ENCODE data around the gene SORL1. TPM values are rescaled to one million over a fixed set of nuclear protein-coding genes. Genes with fewer than 3 reads are reported as not detected.

Gene SORL1
- total RNA-seq, 1 experiment from 2014 or later, result 68.3 TPM

DNA sequence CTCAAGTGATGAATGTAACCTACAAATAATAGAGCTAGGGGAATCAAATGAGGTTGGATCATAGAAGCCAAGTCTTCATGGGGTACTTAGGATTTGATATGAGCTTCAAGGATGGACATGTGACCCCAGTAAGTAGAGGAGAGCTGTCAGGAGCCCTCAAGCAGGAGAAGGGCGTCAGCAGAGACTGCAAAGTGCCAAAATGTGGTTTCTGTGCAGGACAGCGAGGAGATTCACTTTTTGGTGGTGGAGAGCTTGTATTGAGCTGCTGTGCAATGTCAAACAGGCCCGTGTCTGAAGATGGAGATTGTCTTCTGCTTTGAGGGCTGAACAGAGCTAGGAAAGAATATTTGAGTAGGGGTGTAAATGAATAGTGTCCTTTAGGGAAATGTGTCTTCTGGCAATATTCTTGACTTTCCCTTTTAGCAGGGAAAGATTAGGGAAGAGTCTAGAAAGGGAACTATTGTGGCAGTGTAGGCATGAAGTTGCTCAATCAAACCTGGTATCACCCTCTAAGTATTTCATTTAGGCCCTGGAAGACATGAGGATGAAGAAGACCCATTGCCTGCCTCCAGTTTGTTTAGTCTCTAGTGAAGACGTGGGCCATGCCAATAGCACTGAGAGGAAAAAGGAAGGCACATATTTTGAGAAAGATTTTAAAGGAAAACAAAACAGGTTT lies 31.8 kb downstream of the SORL1 start:
- Mint-ChIP-seq H3K27ac (peak overlapping the region in 1 of 3 experiments; percentile 80; a peak in 2 of 7 replicates), H3K9me3 (no peaks in the 10 kb centered on the region), H3K27me3 (ENCODE audit: low read depth) (no peaks in the 10 kb centered on the region), H3K36me3 (ENCODE audit: insufficient read depth in 1 of 3, low read depth in 3 of 3) (peaks cover 26 to 37% (median 36%) of the 10 kb centered on the region in 3 experiments; a peak in 6 of 7 replicates), H3K4me3 (no peak overlapping the region), H3K4me1 (peaks cover 30 to 39% of the 10 kb centered on the region in 2 experiments)
- Histone ChIP-seq H3K27me3 (ENCODE audit: insufficient read depth, low read length) (no peaks in the 10 kb centered on the region), H3K18ac (ENCODE audit: insufficient read length, low read depth, low read length) (no peak overlapping the region), H4K5ac (ENCODE audit: insufficient read length, low read depth, low read length) (no peak overlapping the region), H3K4me1 (ENCODE audit: insufficient read depth, low read length) (peaks cover 11% of the 10 kb centered on the region; the same call in 1 of the 2 replicates), H3K23me2 (ENCODE audit: insufficient read length, low read depth, low read length, poor library complexity, severe bottlenecking) (no peaks in the 10 kb centered on the region), H2BK15ac (ENCODE audit: low read depth, low read length) (no peak overlapping the region), H2BK5ac (ENCODE audit: insufficient read length, low read length) (no peak overlapping the region), H4K20me1 (ENCODE audit: control insufficient read depth, insufficient read depth, insufficient read length) (no peaks in the 10 kb centered on the region), H2BK12ac (ENCODE audit: insufficient read length, low read depth, low read length) (no peak overlapping the region), H2AK5ac (ENCODE audit: insufficient read length, low read length) (no peak overlapping the region), H3K4me2 (ENCODE audit: insufficient read depth, insufficient read length, low read length) (no peak overlapping the region), H3K9ac (ENCODE audit: extremely low read depth, insufficient read length, low read length) (no peak overlapping the region), H3K56ac (ENCODE audit: insufficient read length, low read depth, low read length) (no peak overlapping the region), H3T11ph (ENCODE audit: low read length) (no peak overlapping the region), H3K79me2 (ENCODE audit: insufficient read depth, low read length) (no peaks in the 10 kb centered on the region), H3K79me1 (ENCODE audit: insufficient read depth, low read depth, low read length, poor library complexity, severe bottlenecking) (no peaks in the 10 kb centered on the region), H4K91ac (ENCODE audit: insufficient read length, low read depth, low read length) (no peak overlapping the region), H2BK20ac (ENCODE audit: low read depth, low read length, poor library complexity, severe bottlenecking) (no peak overlapping the region), H3K4ac (ENCODE audit: low read depth, low read length) (no peak overlapping the region), H3K23ac (ENCODE audit: insufficient read length, low read depth, low read length) (no peak overlapping the region), H4K8ac (replicated peaks; ENCODE audit: insufficient read length, low read depth, low read length) (no peak overlapping the region), H3K9me3 (ENCODE audit: control insufficient read depth, low read depth, low read length) (no peaks in the 10 kb centered on the region), H3K14ac (ENCODE audit: insufficient read depth, low read length) (no peak overlapping the region), H2BK120ac (ENCODE audit: low read depth, low read length, poor library complexity, severe bottlenecking) (no peak overlapping the region), H2AFZ (ENCODE audit: low read length) (no peak overlapping the region), H3K27ac (ENCODE audit: insufficient read length, low read depth, low read length) (no peak overlapping the region)
- no CpG with 5 or more reads among the region's 4 CpGs for WGBS (ENCODE audit: extremely low coverage, insufficient read length, low lambda C conversion rate)
- TF ChIP-seq, protein P1, sequence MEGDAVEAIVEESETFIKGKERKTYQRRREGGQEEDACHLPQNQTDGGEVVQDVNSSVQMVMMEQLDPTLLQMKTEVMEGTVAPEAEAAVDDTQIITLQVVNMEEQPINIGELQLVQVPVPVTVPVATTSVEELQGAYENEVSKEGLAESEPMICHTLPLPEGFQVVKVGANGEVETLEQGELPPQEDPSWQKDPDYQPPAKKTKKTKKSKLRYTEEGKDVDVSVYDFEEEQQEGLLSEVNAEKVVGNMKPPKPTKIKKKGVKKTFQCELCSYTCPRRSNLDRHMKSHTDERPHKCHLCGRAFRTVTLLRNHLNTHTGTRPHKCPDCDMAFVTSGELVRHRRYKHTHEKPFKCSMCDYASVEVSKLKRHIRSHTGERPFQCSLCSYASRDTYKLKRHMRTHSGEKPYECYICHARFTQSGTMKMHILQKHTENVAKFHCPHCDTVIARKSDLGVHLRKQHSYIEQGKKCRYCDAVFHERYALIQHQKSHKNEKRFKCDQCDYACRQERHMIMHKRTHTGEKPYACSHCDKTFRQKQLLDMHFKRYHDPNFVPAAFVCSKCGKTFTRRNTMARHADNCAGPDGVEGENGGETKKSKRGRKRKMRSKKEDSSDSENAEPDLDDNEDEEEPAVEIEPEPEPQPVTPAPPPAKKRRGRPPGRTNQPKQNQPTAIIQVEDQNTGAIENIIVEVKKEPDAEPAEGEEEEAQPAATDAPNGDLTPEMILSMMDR (conservative IDR thresholded peaks at IDR 0.05), result no peak
- DNase-seq, result no peak

Measured in H9 (cell line).